ENCODE results near the gene ATP6V1F. TPM values are rescaled to one million over a fixed set of nuclear protein-coding genes. Genes with fewer than 3 reads are reported as not detected.

The ATP6V1F gene
- polyA plus RNA-seq, 1 experiment, result 150 TPM

DNA sequence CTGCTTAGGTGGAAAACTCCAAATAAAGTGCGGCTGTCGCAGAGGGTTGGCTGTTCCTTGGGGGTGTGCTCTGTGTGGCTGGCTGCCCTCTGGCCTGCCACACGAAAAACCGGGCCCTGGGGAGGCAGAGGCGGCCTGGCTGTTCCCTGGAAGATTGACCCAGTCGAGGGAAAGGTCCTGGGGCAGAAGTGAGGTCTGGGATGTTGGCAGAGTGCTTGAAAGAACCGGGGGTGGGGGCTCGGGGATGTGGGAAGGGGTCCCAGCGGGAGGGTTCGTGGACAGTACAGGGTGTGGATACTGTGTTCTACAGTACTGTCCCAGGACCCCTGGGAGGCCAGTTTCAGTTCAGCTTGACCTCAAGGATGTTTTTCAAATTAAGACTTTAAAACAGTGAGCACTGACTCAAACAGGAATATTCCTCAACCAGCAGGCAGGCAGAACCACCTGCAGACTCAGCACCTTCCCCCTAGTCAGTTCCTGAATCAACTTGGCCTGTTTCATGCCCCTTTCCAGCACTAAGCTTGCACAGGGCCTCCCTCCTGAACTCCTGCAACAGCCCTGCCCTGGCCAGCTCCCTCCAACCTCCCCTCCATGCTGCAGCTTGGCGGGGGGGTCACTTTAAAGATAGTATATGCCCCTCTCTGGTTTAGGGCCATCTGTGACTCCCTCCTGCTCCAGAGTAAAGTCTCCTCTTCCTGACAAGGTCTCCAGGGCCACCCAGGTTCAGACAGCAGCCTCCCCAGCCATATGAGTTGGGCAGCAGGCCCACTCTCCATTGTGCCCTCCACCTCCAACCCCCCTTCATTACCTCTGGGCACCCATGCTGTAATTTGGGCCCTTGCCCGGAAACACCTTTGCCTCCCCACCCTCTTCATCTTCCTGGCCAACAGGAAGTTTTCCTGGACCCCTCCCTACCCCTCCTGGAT, 3.2 kb upstream of the ATP6V1F start:
- no peak for TF ChIP-seq CTCF (IDR thresholded peaks at IDR 0.05; ENCODE audit: low read depth, low read length)
- ChIA-PET POLR2A (interaction anchor here (0.8 to 1.1 kb wide), 2 partner anchors 26 to 28 kb away, joined by 4 to 5 read pairs; no protein-coding TSS in a partner anchor), CTCF (interaction anchor here (1.4 kb wide), 1 partner anchor 24 kb away, joined by 9 read pairs; no protein-coding TSS in a partner anchor)
- Histone ChIP-seq H3K27me3 (ENCODE audit: control insufficient read depth, insufficient read depth, low read length) (no peaks in the 10 kb centered on the region), H3K4me3 (ENCODE audit: low read depth, low read length) (no peak overlapping the region), H3K27ac (ENCODE audit: low read depth, low read length) (peak overlapping the region; percentile 11), H3K9me3 (ENCODE audit: control insufficient read depth, insufficient read depth, low read length) (no peaks in the 10 kb centered on the region; the same call in 1 of the 2 replicates)
- no peak for DNase-seq (ENCODE audit: low read depth, low spot score)

DNA sequence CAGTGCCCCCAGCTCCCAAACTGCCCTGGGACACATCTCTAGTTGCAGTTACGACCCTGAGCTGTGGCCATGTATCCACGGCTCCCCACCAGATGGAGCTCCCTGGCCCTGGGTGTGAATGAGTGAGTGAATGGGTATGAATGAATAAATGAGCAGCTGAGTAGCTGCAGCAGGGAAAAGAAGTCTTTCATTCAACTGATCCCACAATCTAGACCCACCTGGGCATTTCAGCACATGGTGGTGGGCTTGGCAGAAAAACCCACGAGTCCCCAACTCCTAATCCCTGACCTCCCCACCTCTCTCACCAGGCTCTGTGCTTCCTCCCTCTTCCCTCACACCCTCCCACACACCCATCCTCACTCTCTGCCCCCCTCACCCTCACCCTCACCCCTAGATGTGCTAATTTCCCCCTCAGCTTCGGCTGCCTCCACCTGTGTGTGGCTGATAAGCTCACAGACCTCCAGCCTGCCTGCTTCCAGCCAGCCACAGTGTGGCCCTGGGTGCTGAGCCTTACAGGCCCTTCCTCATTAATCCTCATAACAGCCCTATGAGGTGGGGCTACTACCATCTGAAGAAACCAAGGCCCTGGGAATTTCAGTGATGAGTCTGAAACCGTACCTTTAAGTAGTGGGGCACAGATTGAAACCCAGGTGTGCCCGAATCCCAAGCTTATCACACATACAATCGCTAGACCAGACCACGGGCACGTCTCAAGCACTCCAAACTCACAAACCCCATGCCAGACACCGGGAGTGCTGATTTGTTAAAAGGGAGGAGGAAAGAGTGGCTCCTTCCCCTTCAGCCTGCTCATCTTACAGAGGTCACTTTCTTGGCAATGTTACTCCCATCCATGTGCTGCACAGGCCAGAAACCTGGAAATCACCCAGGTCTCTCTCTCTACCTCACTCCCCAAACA, 2.2 kb upstream of the ATP6V1F start:
- Histone ChIP-seq H3K27ac (ENCODE audit: low read depth, low read length) (peak overlapping the region; percentile 31), H3K4me3 (ENCODE audit: low read depth, low read length) (no peak overlapping the region), H3K9me3 (ENCODE audit: control insufficient read depth, insufficient read depth, low read length) (no peaks in the 10 kb centered on the region), H3K27me3 (ENCODE audit: control insufficient read depth, insufficient read depth, low read length) (no peaks in the 10 kb centered on the region)
- ChIA-PET POLR2A (interaction anchor here (0.8 kb wide), 1 partner anchor 27 kb away, joined by 4 read pairs; no protein-coding TSS in a partner anchor), CTCF (interaction anchor here (1.4 kb wide), 1 partner anchor 23 kb away, joined by 9 read pairs; no protein-coding TSS in a partner anchor)
- DNase-seq (ENCODE audit: low read depth, low spot score), result peak; percentile 46
- peak; percentile 40 for TF ChIP-seq CTCF (IDR thresholded peaks at IDR 0.05; ENCODE audit: low read depth, low read length)

GRCh38 chr7:128861957-128862570, 592 bp upstream of the ATP6V1F start:
- Histone ChIP-seq H3K9me3 (ENCODE audit: control insufficient read depth, insufficient read depth, low read length) (no peaks in the 10 kb centered on the region), H3K27ac (ENCODE audit: low read depth, low read length) (peak overlapping the region; percentile 39), H3K4me3 (ENCODE audit: low read depth, low read length) (peak overlapping the region; percentile 55), H3K27me3 (ENCODE audit: control insufficient read depth, insufficient read depth, low read length) (no peaks in the 10 kb centered on the region)
- DNase-seq (ENCODE audit: low read depth, low spot score), result no peak
- no peak for TF ChIP-seq CTCF (IDR thresholded peaks at IDR 0.05; ENCODE audit: low read depth, low read length)
- ChIA-PET POLR2A (interaction anchor here (0.6 to 1.6 kb wide), 6 partner anchors 19 to 274 kb away, joined by 3 to 8 read pairs (median 3); no protein-coding TSS in a partner anchor), CTCF (interaction anchor here (0.6 to 3.3 kb wide), 7 partner anchors 12 to 229 kb away, joined by 3 to 28 read pairs (median 5); no protein-coding TSS in a partner anchor)

- Histone ChIP-seq H3K4me3 (ENCODE audit: low read depth, low read length) (peak overlapping the region; percentile 98), H3K27ac (ENCODE audit: low read depth, low read length) (peak overlapping the region; percentile 73), H3K9me3 (ENCODE audit: control insufficient read depth, insufficient read depth, low read length) (no peaks in the 10 kb centered on the region), H3K27me3 (ENCODE audit: control insufficient read depth, insufficient read depth, low read length) (no peaks in the 10 kb centered on the region)
- DNase-seq (ENCODE audit: low read depth, low spot score), result peak; percentile 48
- ChIA-PET POLR2A (interaction anchor here (1.0 kb wide), 1 partner anchor 81 kb away, joined by 3 read pairs; no protein-coding TSS in a partner anchor), CTCF (interaction anchor here (0.6 to 3.3 kb wide), 9 partner anchors 16 to 397 kb away, joined by 3 to 28 read pairs (median 3); no protein-coding TSS in a partner anchor)
- TF ChIP-seq CTCF (IDR thresholded peaks at IDR 0.05; ENCODE audit: low read depth, low read length), result peak; percentile 68
Observed at GRCh38 chr7:128863433-128863989, 855 bp downstream of the ATP6V1F start.

Measured in AG04450 (cell line).